Neural progenitor cell (in vitro differentiated cells): Measurements from ENCODE around the gene DZIP1L. TPM values are rescaled to one million over a fixed set of nuclear protein-coding genes. Genes with fewer than 3 reads are reported as not detected.
A peak's percentile ranks its signal among the peaks of the same experiment; 100 is the strongest.

ENCODE experiments used
- DNase-seq: peaks from one replicate; pipeline ENCODE4 v3.0.0-alpha.2; 2016; ENCODE audit warnings: low spot score
- H2AFZ ChIP-seq: fragments of 200-600 bp; sonication (generic); replicated peaks from 2 replicates; pipeline ENCODE4 v1.6.1; 2016; ENCODE audit warnings: antibody characterized with exemption
- H3F3A ChIP-seq: fragments of 200-600 bp; sonication (generic); 2 replicates; pipeline ENCODE4 v1.6.1; 2016; ENCODE audit warnings: antibody characterized with exemption, low read depth
- H3K27ac ChIP-seq: fragments of 200-600 bp; sonication (generic); 2 replicates; pipeline ENCODE4 v1.5.1; 2016; ENCODE audit warnings: mild to moderate bottlenecking
- H3K27me3 ChIP-seq: fragments of 200-600 bp; sonication (generic); 2 replicates; pipeline ENCODE4 v1.6.1; 2016; ENCODE audit warnings: mild to moderate bottlenecking, moderate library complexity
- H3K36me3 ChIP-seq: fragments of 200-600 bp; sonication (generic); 2 replicates; pipeline ENCODE4 v1.5.1; 2016
- H3K4me1 ChIP-seq: fragments of 200-600 bp; sonication (generic); 2 replicates; pipeline ENCODE4 v1.6.1; 2016; ENCODE audit warnings: mixed run types
- H3K4me2 ChIP-seq: fragments of 200-600 bp; sonication (generic); 2 replicates; pipeline ENCODE4 v1.6.1; 2016
- H3K4me3 ChIP-seq: fragments of 200-600 bp; sonication (generic); 2 replicates; pipeline ENCODE4 v1.5.1; 2016
- H3K79me2 ChIP-seq: fragments of 200-600 bp; sonication (generic); 2 replicates; pipeline ENCODE4 v1.6.1; 2016; ENCODE audit warnings: low read depth
- H3K9ac ChIP-seq: fragments of 200-600 bp; sonication (generic); 2 replicates; pipeline ENCODE4 v1.6.1; 2016
- H3K9me3 ChIP-seq: fragments of 200-600 bp; sonication (generic); 2 replicates; pipeline ENCODE4 v1.5.1; 2016; ENCODE audit warnings: low read depth
- H4K20me1 ChIP-seq: fragments of 200-600 bp; sonication (generic); 2 replicates; pipeline ENCODE4 v1.6.1; 2016; ENCODE audit warnings: low read depth
- H3K27ac Mint-ChIP-seq: 3 replicates; pipeline ENCODE4 v1.8.0; 2021; ENCODE audit warnings: mixed read lengths
- H3K27me3 Mint-ChIP-seq: 2 replicates; pipeline ENCODE4 v1.8.0; 2022; ENCODE audit warnings: low read depth, mild to moderate bottlenecking, inconsistent platforms, moderate library complexity, mixed read lengths; ENCODE audit not compliant: insufficient read depth
- H3K36me3 Mint-ChIP-seq: 3 replicates; pipeline ENCODE4 v1.8.0; 2021; ENCODE audit warnings: mixed read lengths
- H3K4me1 Mint-ChIP-seq: 3 replicates; pipeline ENCODE4 v1.8.0; 2021; ENCODE audit warnings: mixed read lengths
- H3K4me3 Mint-ChIP-seq: 3 replicates; pipeline ENCODE4 v1.8.0; 2021; ENCODE audit warnings: mild to moderate bottlenecking, moderate library complexity, mixed read lengths
- H3K9me3 Mint-ChIP-seq: 3 replicates; pipeline ENCODE4 v1.8.0; 2020; ENCODE audit warnings: mixed read lengths
- EZH2 ChIP-seq: fragments of 200-600 bp; sonication (generic); IDR thresholded peaks from 2 replicates; pipeline ENCODE4 v1.6.1; 2017; ENCODE audit warnings: antibody characterized with exemption, mild to moderate bottlenecking, moderate library complexity
- EZH2phosphoT487 ChIP-seq: fragments of 200-600 bp; sonication (generic); IDR thresholded peaks from 2 replicates; pipeline ENCODE4 v1.6.1; 2017; ENCODE audit warnings: antibody characterized with exemption
- total RNA-seq: library from RNA; depleted of rRNA; stranded (reverse); fragments of >200 nt; gene quantifications from 2 replicates; pipeline ENCODE4 v1.2.3, GENCODE V29; 2015; ENCODE audit warnings: low replicate concordance
- TF ChIP-seq, protein P1 (sequence below): fragments of 200-600 bp; sonication (generic); IDR thresholded peaks from 2 replicates; pipeline ENCODE4 v1.5.1; 2017; ENCODE audit warnings: antibody characterized with exemption, mild to moderate bottlenecking

DZIP1L gene
- total RNA-seq, 1 donor from 2014 or later: 10.4 TPM

DNA sequence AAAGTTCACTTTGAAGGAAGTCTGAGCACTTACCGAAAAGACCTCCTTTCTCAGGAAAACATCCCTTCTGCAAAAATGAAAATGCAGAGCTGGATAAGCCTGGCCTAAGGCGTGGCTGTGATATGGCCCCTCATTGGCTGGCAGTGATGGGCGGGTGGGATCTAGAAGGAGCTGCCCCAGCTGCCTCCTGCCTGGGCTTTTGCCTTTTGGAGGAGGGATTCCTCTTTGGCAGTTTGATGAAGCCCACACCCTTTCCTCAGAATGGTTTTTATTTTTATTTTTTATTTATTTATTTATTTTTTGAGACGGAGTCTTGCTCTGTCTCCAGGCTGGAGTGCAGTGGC, 4.0 kb upstream of the DZIP1L start:
- Histone ChIP-seq H3F3A (peaks cover 13% of the 10 kb centered on the region), H3K4me2 (no peak overlapping the region), H3K27me3 (no peaks in the 10 kb centered on the region), H4K20me1 (no peaks in the 10 kb centered on the region), H3K27ac (no peak overlapping the region), H3K79me2 (peaks cover 4% of the 10 kb centered on the region), H3K4me3 (no peak overlapping the region), H3K36me3 (no peaks in the 10 kb centered on the region), H3K4me1 (peaks cover 5% of the 10 kb centered on the region), H3K9ac (no peak overlapping the region), H3K9me3 (no peaks in the 10 kb centered on the region), H2AFZ (peak overlapping the region; percentile 45)
- TF ChIP-seq EZH2 (no peak), EZH2phosphoT487 (no peak)
- TF ChIP-seq, protein P1, sequence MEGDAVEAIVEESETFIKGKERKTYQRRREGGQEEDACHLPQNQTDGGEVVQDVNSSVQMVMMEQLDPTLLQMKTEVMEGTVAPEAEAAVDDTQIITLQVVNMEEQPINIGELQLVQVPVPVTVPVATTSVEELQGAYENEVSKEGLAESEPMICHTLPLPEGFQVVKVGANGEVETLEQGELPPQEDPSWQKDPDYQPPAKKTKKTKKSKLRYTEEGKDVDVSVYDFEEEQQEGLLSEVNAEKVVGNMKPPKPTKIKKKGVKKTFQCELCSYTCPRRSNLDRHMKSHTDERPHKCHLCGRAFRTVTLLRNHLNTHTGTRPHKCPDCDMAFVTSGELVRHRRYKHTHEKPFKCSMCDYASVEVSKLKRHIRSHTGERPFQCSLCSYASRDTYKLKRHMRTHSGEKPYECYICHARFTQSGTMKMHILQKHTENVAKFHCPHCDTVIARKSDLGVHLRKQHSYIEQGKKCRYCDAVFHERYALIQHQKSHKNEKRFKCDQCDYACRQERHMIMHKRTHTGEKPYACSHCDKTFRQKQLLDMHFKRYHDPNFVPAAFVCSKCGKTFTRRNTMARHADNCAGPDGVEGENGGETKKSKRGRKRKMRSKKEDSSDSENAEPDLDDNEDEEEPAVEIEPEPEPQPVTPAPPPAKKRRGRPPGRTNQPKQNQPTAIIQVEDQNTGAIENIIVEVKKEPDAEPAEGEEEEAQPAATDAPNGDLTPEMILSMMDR: no peak
- no peak for DNase-seq
- H3K4me3 Mint-ChIP-seq: no peak overlapping the region
- peaks cover 6% of the 10 kb centered on the region for H3K4me1 Mint-ChIP-seq
- no peak overlapping the region for H3K27ac Mint-ChIP-seq
- H3K36me3 Mint-ChIP-seq: no peaks in the 10 kb centered on the region
- H3K27me3 Mint-ChIP-seq: peaks cover 6% of the 10 kb centered on the region
- peaks cover 4% of the 10 kb centered on the region for H3K9me3 Mint-ChIP-seq

DNA sequence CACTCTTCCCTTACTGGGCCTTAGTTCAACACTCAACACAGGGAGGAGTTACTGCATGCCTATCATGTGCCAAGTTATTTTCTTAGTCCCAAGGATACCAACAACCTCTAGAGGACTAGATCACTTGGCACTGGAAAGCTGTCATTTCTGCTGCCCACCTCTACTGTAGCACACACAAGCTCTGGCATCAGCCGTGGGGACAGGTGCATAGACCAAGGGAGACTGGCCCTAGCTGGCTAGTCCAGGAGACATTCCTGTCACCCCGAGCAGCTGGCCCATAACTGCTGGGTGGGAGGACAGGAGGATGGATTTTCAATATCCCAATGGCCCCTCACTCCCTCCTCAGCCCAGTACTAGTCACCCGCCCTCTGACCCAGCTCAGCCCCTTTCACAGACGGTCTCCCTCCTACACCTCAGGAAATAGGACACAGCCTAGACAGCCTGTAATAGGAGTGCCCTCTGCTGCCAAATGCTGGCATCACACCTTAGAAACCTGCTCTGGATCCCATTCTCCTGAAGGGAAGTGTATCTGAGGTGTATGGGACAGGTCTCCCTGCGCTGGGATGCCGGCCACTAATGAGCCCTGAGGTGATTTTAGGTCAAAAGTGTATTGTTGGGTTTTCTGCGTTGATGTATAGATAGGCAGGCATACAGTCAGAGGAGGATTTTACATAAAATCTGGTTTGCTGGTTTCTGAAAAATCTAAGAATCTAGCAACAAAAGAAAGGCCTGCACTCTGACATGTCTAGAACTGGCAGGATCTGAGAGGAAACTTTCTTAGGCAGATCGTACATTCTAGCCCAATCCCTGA, 3.4 kb upstream of the DZIP1L start:
- Histone ChIP-seq H4K20me1 (no peaks in the 10 kb centered on the region), H2AFZ (peak overlapping the region; percentile 45), H3F3A (peaks cover 16% of the 10 kb centered on the region), H3K79me2 (peaks cover 10% of the 10 kb centered on the region), H3K4me2 (no peak overlapping the region), H3K27ac (no peak overlapping the region), H3K9me3 (no peaks in the 10 kb centered on the region), H3K36me3 (no peaks in the 10 kb centered on the region), H3K4me3 (no peak overlapping the region), H3K27me3 (no peaks in the 10 kb centered on the region), H3K9ac (no peak overlapping the region), H3K4me1 (peaks cover 10% of the 10 kb centered on the region)
- Mint-ChIP-seq H3K27me3 (peaks cover 6% of the 10 kb centered on the region), H3K9me3 (peaks cover 2% of the 10 kb centered on the region), H3K4me3 (no peak overlapping the region), H3K27ac (no peak overlapping the region), H3K36me3 (no peaks in the 10 kb centered on the region), H3K4me1 (peaks cover 11% of the 10 kb centered on the region)
- DNase-seq: peak; percentile 77
- TF ChIP-seq, protein P1: peak; percentile 78
- no peak for TF ChIP-seq EZH2

DNA sequence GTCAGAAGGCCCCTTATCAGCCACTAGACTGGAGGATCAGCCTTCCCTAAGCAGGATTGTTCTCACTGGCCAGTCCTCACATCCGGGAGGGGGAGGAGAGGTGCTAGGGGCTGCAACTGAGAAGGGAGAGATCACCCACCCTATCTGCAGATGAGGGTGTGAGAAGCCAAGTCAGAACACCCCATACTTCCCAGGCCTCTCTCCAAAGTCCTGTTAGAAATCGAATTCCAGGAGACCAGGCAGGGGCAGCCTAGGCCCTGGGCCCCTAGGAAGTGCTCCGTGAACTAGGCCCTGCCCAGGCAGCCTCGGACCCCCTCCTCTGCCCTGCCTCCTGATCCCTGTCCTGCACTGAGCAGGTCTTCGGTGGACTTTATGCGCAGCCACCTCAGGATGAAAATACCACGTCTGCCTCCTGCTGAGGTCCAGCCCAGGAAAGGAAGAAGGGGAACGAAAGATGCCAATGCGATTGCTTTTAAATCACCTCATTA, 933 bp downstream of the DZIP1L start:
- peaks cover 4% of the 10 kb centered on the region for H3K27me3 Mint-ChIP-seq
- H4K20me1 ChIP-seq: peaks cover 10% of the 10 kb centered on the region
- H3K27ac Mint-ChIP-seq: peak overlapping the region; percentile 99
- H3K4me1 Mint-ChIP-seq: peaks cover 24% of the 10 kb centered on the region
- H3K79me2 ChIP-seq: peaks cover 40% of the 10 kb centered on the region
- H3K27ac ChIP-seq: no peak overlapping the region
- peak overlapping the region; percentile 73 for H3K4me3 ChIP-seq
- peak overlapping the region; percentile 39 for H3K9ac ChIP-seq
- H3K9me3 ChIP-seq: no peaks in the 10 kb centered on the region
- H3K4me3 Mint-ChIP-seq: peak overlapping the region; percentile 97
- H2AFZ ChIP-seq: peak overlapping the region; percentile 81
- H3K9me3 Mint-ChIP-seq: no peaks in the 10 kb centered on the region
- H3K27me3 ChIP-seq: no peaks in the 10 kb centered on the region
- peaks cover 8% of the 10 kb centered on the region for H3K36me3 Mint-ChIP-seq
- peaks cover 16% of the 10 kb centered on the region for H3F3A ChIP-seq
- TF ChIP-seq, protein P1: no peak
- no peak for TF ChIP-seq EZH2phosphoT487
- no peak for TF ChIP-seq EZH2
- DNase-seq: peak; percentile 48
- H3K4me2 ChIP-seq: peak overlapping the region; percentile 90
- peaks cover 19% of the 10 kb centered on the region for H3K4me1 ChIP-seq
- no peaks in the 10 kb centered on the region for H3K36me3 ChIP-seq
